Measurements from ENCODE around the gene ZNFX1. TPM values are rescaled to one million over a fixed set of nuclear protein-coding genes. Genes with fewer than 3 reads are reported as not detected.

Gene ZNFX1
- total RNA-seq, 2 experiments from 2014 or later = 50.6 to 51.6 TPM

GRCh38 chr20:49293122-49293521 lies 15.3 kb upstream of the ZNFX1 start:
- H3K27me3 Mint-ChIP-seq = no peaks in the 10 kb centered on the region
- POLR2A ChIA-PET = interaction anchor here (0.8 kb wide), 1 partner anchor 11 kb away, joined by 3 read pairs; no protein-coding TSS in a partner anchor
- no peak overlapping the region for H3K27ac Mint-ChIP-seq
- H3K9me3 ChIP-seq (ENCODE audit: control insufficient read depth in 1 of 2, insufficient read depth in 1 of 2, low read length in 2 of 2) = peaks cover 7 to 25% of the 10 kb centered on the region in 2 experiments
- H3K4me3 Mint-ChIP-seq = no peak overlapping the region
- no peaks in the 10 kb centered on the region for H3K27me3 ChIP-seq (ENCODE audit: control insufficient read depth in 1 of 2, insufficient read depth in 2 of 2, low read length in 2 of 2)
- H3K4me1 ChIP-seq (ENCODE audit: insufficient read depth, low read length) = peaks cover 8% of the 10 kb centered on the region
- intact Hi-C loops (cut with DNase I, micrococcal nuclease) = no loop called here
- peaks cover 8% of the 10 kb centered on the region for H3K9me3 Mint-ChIP-seq
- H3K4me1 Mint-ChIP-seq (ENCODE audit: low read depth) = peaks cover 8% of the 10 kb centered on the region
- peaks cover 37% of the 10 kb centered on the region for H3K36me3 ChIP-seq (ENCODE audit: insufficient read depth, low read length)
- CTCF ChIA-PET = no interaction called here
- no peak for DNase-seq
- no peak for ATAC-seq (ENCODE audit: poor library complexity)
- no peak overlapping the region for H3K27ac ChIP-seq (ENCODE audit: low read depth in 1 of 2, low read length in 2 of 2)
- H3K36me3 Mint-ChIP-seq (ENCODE audit: low read depth) = peaks cover 88% of the 10 kb centered on the region
- no peak overlapping the region for H3K4me3 ChIP-seq (ENCODE audit: low read length)
- no peak for TF ChIP-seq CTCF (IDR thresholded peaks at IDR 0.05)

GRCh38 chr20:49292010-49292409 lies 14.2 kb upstream of the ZNFX1 start:
- Mint-ChIP-seq H3K9me3 (peaks cover 14% of the 10 kb centered on the region), H3K4me3 (no peak overlapping the region), H3K27ac (no peak overlapping the region), H3K27me3 (no peaks in the 10 kb centered on the region), H3K4me1 (ENCODE audit: low read depth) (peaks cover 5% of the 10 kb centered on the region), H3K36me3 (ENCODE audit: low read depth) (peaks cover 92% of the 10 kb centered on the region)
- Histone ChIP-seq H3K27ac (ENCODE audit: low read depth in 1 of 2, low read length in 2 of 2) (no peak overlapping the region), H3K27me3 (ENCODE audit: control insufficient read depth in 1 of 2, insufficient read depth in 2 of 2, low read length in 2 of 2) (no peaks in the 10 kb centered on the region), H3K9me3 (ENCODE audit: control insufficient read depth in 1 of 2, insufficient read depth in 1 of 2, low read length in 2 of 2) (peaks cover 18 to 25% of the 10 kb centered on the region in 2 experiments), H3K4me1 (ENCODE audit: insufficient read depth, low read length) (no peaks in the 10 kb centered on the region), H3K36me3 (ENCODE audit: insufficient read depth, low read length) (peaks cover 48% of the 10 kb centered on the region), H3K4me3 (ENCODE audit: low read length) (no peak overlapping the region)
- POLR2A ChIA-PET = interaction anchor here (0.8 kb wide), 1 partner anchor 9 kb away, joined by 3 read pairs; no protein-coding TSS in a partner anchor
- DNase-seq (no peak), ATAC-seq (ENCODE audit: poor library complexity) (no peak)
- intact Hi-C loops (cut with DNase I, micrococcal nuclease) = no loop called here
- CTCF ChIA-PET = no interaction called here
- TF ChIP-seq CTCF (IDR thresholded peaks at IDR 0.05) = no peak

- Histone ChIP-seq H3K9me3 (ENCODE audit: control insufficient read depth in 1 of 2, insufficient read depth in 1 of 2, low read length in 2 of 2) (peaks cover 26 to 33% of the 10 kb centered on the region in 2 experiments), H3K4me1 (ENCODE audit: insufficient read depth, low read length) (no peaks in the 10 kb centered on the region), H3K27me3 (ENCODE audit: control insufficient read depth in 1 of 2, insufficient read depth in 2 of 2, low read length in 2 of 2) (no peaks in the 10 kb centered on the region), H3K4me3 (ENCODE audit: low read length) (no peak overlapping the region), H3K27ac (ENCODE audit: low read depth in 1 of 2, low read length in 2 of 2) (no peak overlapping the region), H3K36me3 (ENCODE audit: insufficient read depth, low read length) (peaks cover 56% of the 10 kb centered on the region)
- H3K27ac Mint-ChIP-seq = no peak overlapping the region
- H3K27me3 Mint-ChIP-seq = no peaks in the 10 kb centered on the region
- no peak for TF ChIP-seq CTCF (IDR thresholded peaks at IDR 0.05)
- POLR2A ChIA-PET = interaction anchor here (0.7 to 0.9 kb wide), 2 partner anchors 11 to 72 kb away, joined by 3 to 4 read pairs; partner anchors contain the start of gene DDX27
- H3K36me3 Mint-ChIP-seq (ENCODE audit: low read depth) = peaks cover 94% of the 10 kb centered on the region
- ATAC-seq (ENCODE audit: poor library complexity) = no peak
- H3K9me3 Mint-ChIP-seq = peaks cover 20% of the 10 kb centered on the region
- CTCF ChIA-PET = no interaction called here
- peaks cover 5% of the 10 kb centered on the region for H3K4me1 Mint-ChIP-seq (ENCODE audit: low read depth)
- intact Hi-C loops (cut with DNase I, micrococcal nuclease) = no loop called here
- no peak for DNase-seq
- no peak overlapping the region for H3K4me3 Mint-ChIP-seq
Observed at GRCh38 chr20:49291200-49291599, 13.3 kb upstream of the ZNFX1 start.

All from CD4-positive, alpha-beta T cell (primary cell).